NB4 (cell line): ENCODE measurements around the gene CCDC149.

ENCODE experiments used
- MYC ChIP-seq: IDR thresholded peaks from 2 replicates; pipeline ENCODE4 v1.6.1; 2011; ENCODE audit warnings: low read depth, low read length
- TF ChIP-seq, protein P1 (sequence below): IDR thresholded peaks from one replicate; pipeline ENCODE4 v1.5.1; 2012; ENCODE audit warnings: low read depth, low read length

DNA sequence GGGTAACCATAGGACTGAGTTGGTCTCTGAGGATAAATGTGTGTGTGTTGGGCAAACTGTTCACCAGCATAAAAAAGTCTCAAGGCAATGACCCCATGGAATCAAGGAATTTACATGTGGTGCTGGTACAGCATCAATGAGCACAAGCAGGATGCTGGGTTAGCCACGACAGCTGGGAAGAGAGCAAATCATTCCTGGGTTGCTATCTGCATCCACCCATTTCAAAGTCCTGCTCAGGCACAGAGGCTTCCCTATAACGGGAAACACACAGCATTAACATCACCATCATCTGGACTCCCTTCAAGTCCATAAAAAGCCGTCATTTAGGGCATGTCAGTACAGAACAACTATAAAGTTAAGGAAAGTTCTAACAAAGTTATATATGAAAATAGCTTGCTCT is 41.6 kb downstream of the CCDC149 start:
- no peak for TF ChIP-seq MYC
- TF ChIP-seq, protein P1, sequence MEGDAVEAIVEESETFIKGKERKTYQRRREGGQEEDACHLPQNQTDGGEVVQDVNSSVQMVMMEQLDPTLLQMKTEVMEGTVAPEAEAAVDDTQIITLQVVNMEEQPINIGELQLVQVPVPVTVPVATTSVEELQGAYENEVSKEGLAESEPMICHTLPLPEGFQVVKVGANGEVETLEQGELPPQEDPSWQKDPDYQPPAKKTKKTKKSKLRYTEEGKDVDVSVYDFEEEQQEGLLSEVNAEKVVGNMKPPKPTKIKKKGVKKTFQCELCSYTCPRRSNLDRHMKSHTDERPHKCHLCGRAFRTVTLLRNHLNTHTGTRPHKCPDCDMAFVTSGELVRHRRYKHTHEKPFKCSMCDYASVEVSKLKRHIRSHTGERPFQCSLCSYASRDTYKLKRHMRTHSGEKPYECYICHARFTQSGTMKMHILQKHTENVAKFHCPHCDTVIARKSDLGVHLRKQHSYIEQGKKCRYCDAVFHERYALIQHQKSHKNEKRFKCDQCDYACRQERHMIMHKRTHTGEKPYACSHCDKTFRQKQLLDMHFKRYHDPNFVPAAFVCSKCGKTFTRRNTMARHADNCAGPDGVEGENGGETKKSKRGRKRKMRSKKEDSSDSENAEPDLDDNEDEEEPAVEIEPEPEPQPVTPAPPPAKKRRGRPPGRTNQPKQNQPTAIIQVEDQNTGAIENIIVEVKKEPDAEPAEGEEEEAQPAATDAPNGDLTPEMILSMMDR, result no peak
